ENCODE data around the gene OSBPL3.

DNA sequence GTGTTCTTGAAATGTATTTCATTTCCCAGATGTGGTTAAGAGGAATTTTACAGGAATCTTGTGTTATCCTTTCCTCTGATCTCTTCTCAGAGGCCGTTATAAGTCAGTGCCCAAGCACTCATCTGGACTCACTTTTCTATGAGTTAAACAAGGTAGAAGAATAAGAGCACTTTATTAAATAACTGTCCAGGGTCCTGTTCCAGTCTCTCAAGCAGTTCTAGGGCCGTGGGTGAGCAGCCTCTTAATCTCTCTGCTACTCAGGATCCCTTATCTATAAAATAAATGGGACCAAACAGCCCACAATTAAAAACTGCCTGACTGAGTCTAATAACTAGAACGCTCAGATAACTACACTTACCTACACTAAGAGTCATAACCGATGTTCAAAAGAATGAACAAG lies 111.2 kb downstream of the OSBPL3 start:
- TF ChIP-seq ZNF239 (tag by site-specific recombination; IDR thresholded peaks at IDR 0.05) (no peak), ZNF311 (tag by site-specific recombination; IDR thresholded peaks at IDR 0.05; ENCODE audit: borderline replicate concordance) (no peak), YY1 (tag by site-specific recombination; IDR thresholded peaks at IDR 0.05) (no peak), PRDM1 (tag by site-specific recombination; IDR thresholded peaks at IDR 0.05) (no peak), ZNF16 (tag by site-specific recombination; IDR thresholded peaks at IDR 0.05; ENCODE audit: low read depth) (no peak), TCF7L2 (IDR thresholded peaks at IDR 0.05; ENCODE audit: borderline replicate concordance, low read depth, low read length) (no peak)
- TF ChIP-seq, protein P1, sequence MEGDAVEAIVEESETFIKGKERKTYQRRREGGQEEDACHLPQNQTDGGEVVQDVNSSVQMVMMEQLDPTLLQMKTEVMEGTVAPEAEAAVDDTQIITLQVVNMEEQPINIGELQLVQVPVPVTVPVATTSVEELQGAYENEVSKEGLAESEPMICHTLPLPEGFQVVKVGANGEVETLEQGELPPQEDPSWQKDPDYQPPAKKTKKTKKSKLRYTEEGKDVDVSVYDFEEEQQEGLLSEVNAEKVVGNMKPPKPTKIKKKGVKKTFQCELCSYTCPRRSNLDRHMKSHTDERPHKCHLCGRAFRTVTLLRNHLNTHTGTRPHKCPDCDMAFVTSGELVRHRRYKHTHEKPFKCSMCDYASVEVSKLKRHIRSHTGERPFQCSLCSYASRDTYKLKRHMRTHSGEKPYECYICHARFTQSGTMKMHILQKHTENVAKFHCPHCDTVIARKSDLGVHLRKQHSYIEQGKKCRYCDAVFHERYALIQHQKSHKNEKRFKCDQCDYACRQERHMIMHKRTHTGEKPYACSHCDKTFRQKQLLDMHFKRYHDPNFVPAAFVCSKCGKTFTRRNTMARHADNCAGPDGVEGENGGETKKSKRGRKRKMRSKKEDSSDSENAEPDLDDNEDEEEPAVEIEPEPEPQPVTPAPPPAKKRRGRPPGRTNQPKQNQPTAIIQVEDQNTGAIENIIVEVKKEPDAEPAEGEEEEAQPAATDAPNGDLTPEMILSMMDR (tag by site-specific recombination; IDR thresholded peaks at IDR 0.05) = no peak
- TF ChIP-seq, protein P2, sequence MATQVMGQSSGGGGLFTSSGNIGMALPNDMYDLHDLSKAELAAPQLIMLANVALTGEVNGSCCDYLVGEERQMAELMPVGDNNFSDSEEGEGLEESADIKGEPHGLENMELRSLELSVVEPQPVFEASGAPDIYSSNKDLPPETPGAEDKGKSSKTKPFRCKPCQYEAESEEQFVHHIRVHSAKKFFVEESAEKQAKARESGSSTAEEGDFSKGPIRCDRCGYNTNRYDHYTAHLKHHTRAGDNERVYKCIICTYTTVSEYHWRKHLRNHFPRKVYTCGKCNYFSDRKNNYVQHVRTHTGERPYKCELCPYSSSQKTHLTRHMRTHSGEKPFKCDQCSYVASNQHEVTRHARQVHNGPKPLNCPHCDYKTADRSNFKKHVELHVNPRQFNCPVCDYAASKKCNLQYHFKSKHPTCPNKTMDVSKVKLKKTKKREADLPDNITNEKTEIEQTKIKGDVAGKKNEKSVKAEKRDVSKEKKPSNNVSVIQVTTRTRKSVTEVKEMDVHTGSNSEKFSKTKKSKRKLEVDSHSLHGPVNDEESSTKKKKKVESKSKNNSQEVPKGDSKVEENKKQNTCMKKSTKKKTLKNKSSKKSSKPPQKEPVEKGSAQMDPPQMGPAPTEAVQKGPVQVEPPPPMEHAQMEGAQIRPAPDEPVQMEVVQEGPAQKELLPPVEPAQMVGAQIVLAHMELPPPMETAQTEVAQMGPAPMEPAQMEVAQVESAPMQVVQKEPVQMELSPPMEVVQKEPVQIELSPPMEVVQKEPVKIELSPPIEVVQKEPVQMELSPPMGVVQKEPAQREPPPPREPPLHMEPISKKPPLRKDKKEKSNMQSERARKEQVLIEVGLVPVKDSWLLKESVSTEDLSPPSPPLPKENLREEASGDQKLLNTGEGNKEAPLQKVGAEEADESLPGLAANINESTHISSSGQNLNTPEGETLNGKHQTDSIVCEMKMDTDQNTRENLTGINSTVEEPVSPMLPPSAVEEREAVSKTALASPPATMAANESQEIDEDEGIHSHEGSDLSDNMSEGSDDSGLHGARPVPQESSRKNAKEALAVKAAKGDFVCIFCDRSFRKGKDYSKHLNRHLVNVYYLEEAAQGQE (tag by site-specific recombination; IDR thresholded peaks at IDR 0.05) = no peak
- TF ChIP-seq, protein P3, sequence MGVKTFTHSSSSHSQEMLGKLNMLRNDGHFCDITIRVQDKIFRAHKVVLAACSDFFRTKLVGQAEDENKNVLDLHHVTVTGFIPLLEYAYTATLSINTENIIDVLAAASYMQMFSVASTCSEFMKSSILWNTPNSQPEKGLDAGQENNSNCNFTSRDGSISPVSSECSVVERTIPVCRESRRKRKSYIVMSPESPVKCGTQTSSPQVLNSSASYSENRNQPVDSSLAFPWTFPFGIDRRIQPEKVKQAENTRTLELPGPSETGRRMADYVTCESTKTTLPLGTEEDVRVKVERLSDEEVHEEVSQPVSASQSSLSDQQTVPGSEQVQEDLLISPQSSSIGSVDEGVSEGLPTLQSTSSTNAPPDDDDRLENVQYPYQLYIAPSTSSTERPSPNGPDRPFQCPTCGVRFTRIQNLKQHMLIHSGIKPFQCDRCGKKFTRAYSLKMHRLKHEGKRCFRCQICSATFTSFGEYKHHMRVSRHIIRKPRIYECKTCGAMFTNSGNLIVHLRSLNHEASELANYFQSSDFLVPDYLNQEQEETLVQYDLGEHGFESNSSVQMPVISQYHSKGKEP (tag by site-specific recombination; IDR thresholded peaks at IDR 0.05) = no peak

Data from HEK293 (cell line).